ENCODE data around the gene NEAT1.

The NEAT1 gene

DNA sequence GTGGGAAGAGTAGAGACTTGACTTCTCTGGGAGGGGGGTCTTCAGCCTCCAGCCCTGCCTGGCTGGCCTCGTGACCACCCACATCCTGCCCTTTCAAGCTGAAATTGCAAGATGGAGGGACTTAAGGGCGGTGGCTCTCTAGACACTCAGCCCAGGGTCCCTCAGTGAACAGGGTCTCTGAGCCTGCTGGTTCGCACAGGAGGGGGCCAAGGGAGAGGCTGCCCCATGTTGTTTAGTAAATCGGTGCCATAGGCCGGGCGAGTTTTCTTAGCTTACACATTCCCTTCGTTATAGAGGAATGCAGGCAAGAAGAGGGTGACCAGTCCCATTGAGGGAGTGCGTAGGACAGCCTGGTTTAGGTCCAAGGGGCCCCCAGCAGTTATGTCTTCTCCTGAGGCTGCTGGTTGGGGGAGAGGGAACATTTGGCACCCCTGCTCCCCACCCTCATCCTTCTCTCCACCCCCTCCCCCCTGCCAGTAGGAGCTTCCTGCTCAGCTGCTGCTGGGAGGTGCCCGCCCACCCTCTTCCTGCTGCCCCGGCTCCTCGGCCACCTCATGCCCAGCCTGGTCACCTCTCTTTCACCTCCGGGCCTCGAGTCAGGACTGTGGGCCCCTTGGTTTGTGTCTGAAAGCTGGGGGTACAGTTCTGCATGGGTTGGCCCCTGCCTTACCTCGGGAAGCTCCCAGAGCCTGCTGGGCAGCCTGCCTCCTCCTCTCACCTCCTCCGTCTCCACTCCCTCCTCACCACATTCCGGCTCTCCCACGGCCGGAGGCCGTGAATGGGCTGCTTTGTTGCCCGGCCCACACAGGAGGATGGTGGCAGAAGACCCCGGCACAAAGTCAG is 32.3 kb upstream of the NEAT1 start:
- no peak for DNase-seq

DNA sequence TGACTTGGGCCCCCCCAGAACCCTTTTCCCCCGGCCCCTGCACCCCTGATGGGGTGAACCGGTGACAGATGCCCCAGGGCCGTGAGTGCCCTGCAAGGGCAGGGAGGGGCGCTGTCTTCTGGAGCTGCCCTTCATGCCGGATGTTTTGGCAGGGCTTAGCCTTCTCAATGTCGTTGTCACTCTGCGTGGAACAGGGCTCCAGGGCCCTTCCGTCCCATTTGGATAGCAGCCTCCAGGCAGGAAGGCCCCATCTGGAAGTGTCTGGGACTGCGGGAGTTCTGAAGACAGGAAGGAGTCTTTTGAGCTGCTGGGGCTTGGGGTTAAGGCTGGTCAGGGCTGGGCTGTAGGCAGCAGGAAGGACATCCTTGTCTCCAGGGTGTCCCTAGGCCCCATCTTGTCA is 31.6 kb upstream of the NEAT1 start:
- no peak for DNase-seq

GRCh38 chr11:65392186-65392829 is 30.3 kb upstream of the NEAT1 start:
- no peak for DNase-seq

GRCh38 chr11:65392899-65393298 is 29.7 kb upstream of the NEAT1 start:
- no peak for DNase-seq

- no peak for DNase-seq
These were observed 29.0 kb upstream of the NEAT1 start for GRCh38 chr11:65393513-65394079.

DNA sequence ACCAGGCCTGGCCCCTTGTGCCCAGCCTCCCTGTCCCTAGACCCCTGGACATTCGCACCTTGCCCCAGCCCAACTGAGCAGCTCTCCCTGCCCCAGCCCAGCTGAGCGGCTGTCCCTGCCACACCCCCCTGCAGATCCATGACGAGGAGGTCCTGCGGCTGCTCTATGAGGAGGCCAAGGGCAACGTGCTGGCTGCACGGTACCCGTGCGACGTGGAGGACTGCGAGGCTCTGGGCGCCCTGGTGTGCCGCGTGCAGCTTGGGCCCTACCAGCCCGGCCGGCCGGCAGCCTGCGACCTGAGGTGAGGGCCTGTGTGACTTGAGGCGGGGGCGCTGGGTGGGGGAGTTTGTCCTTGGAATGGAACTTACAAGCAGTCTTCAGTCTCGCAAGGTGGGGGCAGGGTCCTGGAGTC is 28.5 kb upstream of the NEAT1 start:
- DNase-seq, result no peak

GRCh38 chr11:65395961-65396530 is 26.6 kb upstream of the NEAT1 start:
- DNase-seq, result no peak

- no peak for DNase-seq
These were observed 25.5 kb upstream of the NEAT1 start for GRCh38 chr11:65396769-65397745.

DNA sequence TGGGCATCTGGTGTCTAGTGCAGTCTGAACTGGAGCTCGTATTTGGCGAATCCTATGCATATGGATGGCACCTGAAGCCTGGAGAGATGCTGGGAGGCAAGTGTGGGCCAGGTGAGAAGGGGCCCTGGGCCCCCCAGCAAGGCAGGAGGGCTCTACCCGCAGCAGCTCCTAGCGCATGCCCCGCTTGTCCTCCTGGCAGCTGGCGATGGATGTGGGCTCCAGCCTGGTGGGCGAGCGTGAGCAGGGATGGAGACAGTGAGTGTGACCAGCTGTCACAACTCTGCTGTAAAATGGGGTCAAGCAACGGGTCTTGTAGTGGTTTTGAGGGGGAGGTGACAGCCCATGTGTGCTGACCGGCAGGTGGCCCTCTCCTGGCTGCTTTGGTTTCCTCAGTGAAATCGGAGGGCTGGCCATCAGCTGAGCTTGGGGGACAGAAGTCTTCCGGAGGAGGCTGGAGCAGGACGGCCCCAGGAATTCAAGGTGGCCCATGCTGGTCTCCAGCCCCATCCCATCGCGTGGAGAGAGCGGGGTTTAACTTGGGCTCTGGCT is 24.2 kb upstream of the NEAT1 start:
- DNase-seq, result no peak

DNA sequence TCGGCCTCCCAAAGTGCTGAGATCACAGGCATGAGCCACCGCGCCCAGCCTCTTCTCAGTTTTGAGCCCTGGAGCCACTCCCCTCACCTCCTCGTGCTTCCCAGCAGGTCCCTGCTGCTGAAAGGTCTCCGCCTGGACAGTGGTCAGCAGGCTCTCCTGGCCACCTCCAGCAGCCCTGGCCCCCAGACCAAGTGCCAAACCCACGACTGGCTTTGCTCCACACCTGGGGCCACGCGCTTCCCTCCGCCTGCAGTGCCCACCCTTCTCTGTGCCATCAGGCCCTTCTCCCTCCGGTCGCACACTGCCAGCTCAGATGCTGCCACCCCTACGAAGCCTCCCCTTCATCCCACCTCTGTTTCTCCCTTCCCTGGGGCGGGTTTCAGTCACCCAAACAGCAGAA is 23.3 kb upstream of the NEAT1 start:
- DNase-seq, result no peak

DNA sequence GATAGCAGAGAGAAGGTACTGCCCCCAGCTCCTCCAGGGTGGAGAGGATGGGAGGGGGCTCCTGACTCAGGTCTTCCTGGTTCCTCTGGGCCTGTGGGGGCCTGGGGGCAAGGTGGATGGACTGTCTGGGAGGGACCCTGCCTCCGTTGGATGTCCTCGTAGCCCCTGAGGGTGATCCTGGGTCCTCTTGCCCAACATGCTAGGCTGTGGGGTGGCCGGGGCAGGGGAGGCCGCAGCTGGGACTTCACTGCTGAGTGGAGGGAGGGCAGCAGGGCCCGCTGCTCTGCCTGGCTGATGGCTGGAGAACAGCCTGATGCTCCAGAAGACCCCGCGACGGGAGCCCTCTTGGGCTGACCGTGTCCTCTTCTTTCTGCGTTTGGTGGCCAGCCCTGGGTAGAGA is 22.8 kb upstream of the NEAT1 start:
- no peak for DNase-seq

- no peak for DNase-seq
These were observed 22.1 kb upstream of the NEAT1 start for GRCh38 chr11:65400307-65401072.

- DNase-seq, result no peak
These were observed 21.4 kb upstream of the NEAT1 start for GRCh38 chr11:65401073-65401802.

DNA sequence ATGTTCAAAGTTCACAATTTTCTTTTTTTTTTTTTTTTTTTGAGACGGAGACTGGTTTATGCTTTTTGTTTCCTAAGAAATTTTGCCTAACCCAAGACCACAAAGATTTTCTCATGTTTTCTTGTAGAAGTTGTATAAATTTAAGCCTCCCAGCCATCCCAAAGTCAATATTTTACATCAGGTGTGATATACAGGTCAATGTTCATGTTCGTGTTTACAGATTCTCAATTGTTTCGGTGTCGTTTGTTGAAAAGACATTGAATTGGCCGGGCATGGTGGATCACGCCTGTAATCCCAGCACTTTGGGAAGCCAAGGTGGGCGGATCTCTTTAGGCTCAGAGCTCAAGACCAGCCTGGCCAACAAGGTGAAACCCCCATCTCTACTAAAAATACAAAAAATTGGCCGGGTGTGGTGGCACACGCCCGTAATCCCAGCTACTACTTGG is 20.8 kb upstream of the NEAT1 start:
- no peak for DNase-seq

- no peak for DNase-seq
These were observed 19.8 kb upstream of the NEAT1 start for GRCh38 chr11:65402790-65403189.

DNA sequence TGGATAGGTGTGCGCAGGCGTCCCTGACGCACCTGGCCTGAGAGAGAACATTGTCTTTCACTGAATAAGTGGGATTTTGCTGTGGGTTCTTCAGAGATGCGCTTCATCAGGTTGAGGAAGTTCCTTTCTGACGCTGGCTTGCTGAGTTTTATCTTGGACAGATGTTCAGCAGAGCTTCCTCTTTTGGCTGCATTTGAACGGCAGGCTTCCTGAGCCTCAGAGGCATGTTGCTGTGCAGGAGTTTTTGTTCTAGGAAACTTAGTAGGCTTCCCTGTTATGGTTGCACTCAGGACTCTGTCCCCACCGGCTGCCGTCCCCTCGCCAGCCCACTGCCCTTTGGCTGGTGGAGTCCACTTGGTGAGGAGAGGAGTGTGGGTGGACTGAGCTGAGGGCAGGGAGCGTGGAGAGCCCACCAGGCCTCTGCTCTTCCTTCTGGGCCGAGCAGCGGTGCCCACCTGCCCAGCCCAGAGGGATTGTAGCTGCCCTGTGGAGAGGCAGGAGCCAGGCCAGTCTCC is 18.9 kb upstream of the NEAT1 start:
- DNase-seq, result peak; percentile 90 to 91

DNA sequence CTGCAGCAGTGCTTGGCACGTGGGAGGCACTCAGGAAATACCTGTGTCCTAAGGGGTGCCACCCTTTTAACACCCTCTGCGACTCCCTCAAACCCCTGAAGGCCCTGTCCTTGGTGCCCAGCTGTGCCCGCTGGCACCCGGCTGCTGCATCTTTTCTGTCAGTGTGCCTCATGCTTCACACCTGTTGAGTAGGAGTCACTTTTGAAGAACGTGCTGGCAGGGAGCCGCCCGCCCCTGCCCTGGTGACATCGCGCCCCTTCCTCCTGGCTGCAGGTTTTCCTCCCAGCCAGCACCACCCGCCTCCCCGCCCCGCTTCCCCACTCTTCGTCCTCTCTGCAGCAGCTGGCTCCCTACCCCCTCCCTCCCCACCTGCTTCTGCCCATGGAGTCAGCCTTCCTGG is 18.4 kb upstream of the NEAT1 start:
- no peak for DNase-seq

GRCh38 chr11:65404638-65405339 is 17.8 kb upstream of the NEAT1 start:
- DNase-seq, result no peak

DNA sequence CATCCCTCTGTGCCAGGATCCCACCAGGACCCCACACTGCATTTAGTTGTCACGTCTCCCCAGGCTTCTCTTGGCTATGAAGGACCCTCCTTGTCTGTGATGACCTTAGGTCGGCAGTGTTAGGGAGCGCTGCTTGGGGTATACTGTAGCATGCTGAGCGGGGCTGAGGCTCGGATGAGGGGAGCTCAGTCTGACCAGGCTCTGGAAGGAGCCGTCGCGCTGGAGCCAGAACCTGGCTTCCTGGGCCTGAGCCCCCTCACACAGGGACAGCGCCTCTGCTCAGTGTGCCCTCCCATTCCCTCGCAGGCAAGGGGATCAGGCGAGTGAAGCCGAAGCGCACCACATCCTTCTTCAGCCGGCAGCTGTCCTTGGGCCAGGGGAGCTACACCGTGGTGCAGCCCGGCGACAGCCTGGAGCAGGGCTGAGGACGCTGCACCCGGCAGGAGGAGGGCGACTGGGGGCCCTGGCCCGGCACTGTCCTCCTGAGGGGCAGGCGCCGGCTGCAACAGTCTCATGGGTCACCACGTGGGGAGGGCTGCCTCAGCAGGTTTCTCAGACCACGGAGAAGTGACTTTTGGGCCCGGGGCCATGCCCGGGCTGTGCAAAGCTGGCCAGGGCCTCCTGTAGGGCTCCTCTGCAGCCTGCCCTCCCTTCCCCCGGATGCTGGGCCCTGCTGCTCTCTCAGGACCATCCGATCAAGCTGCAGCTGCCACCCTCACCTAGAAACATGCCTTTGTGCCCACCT is 11.5 kb upstream of the NEAT1 start:
- no peak for DNase-seq

All from AML-193 (cell line).